A549 (cell line): Measurements from ENCODE around the gene ITSN1.

Source experiments
- CEBPB ChIP-seq, 2 experiments: fragments of >200 bp in 1 of 2; sonication (Bioruptor Twin) in 1 of 2; formaldehyde crosslinking in 1 of 2; IDR thresholded peaks; 2 replicates each; pipeline ENCODE4 v1.6.1; 2012 to 2016
- CTCF ChIP-seq: fragments of >200 bp; sonication (Bioruptor Twin); formaldehyde crosslinking; IDR thresholded peaks from 3 replicates; pipeline ENCODE4 v1.5.1; 2016
- ELK1 ChIP-seq: fragments of 150-350 bp; IDR thresholded peaks from 2 replicates; pipeline ENCODE4 v1.6.1; 2014; ENCODE audit warnings: low read depth, mild to moderate bottlenecking, low read length
- HOXB5 ChIP-seq: fragments of 250-450 bp; sonication (Bioruptor Pico); IDR thresholded peaks from 2 replicates; pipeline ENCODE4 v1.5.0; 2020; ENCODE audit warnings: mild to moderate bottlenecking, moderate library complexity

GRCh38 chr21:33670076-33670978 lies 28.0 kb downstream of the ITSN1 start:
- TF ChIP-seq HOXB5 (no peak), CTCF (no peak), CEBPB (IDR thresholded peaks at IDR 0.05) (no peak), ELK1 (no peak)
